22Rv1 (cell line): ENCODE results near the gene PPP6R2.

ENCODE experiments used
- H3K27ac ChIP-seq: fragments of 450-650 bp; 2 replicates; pipeline ENCODE4 v1.5.1; 2017
- CTCF ChIP-seq: fragments of 450-650 bp; IDR thresholded peaks from 2 replicates; pipeline ENCODE4 v1.5.1; 2017; ENCODE audit warnings: mild to moderate bottlenecking
- ZFX ChIP-seq: fragments of 450-650 bp; IDR thresholded peaks from 2 replicates; pipeline ENCODE4 v1.6.1; 2017; ENCODE audit warnings: antibody characterized with exemption, borderline replicate concordance

PPP6R2 gene

DNA sequence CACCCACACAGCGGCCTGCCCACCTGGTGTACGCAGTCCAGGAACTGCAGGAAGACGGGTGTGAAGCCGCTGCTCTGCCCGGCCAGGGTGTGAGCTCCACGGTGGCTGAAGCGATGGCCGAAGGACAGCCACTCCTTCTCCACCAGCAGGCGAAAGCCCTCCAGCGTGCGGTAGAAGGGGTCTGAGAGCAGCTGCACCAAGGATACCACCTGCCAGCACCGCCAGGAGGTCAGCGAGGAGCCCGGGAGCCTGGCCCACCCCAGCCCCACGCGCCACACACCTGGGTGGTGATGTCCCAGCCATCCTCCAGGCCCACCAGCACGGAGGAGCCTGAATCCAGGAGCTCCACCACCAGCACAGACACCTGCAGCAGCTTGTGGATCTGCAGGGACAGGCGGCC is 112.1 kb downstream of the PPP6R2 start:
- H3K27ac ChIP-seq, result no peak overlapping the region
- TF ChIP-seq CTCF (no peak), ZFX (no peak)

DNA sequence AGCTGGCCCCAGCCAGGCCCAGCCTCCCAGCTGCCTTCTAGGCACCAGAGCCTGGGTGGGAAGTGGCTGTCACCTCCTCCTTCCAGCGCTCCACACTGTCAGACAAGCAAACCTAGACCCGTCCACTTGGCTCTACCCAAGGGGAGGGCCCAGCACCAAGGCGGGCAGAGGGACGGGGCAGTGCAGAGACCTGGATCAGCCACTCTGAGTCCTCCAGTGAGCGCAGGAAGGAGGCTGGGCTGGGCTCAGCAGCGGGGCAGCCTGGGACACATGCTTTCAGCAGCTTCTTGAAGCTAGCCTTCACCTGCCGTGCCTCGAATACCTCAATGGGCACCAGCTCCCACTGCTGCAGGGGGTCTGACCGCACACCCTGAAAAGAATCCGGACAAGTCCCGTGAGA is 112.9 kb downstream of the PPP6R2 start:
- no peak overlapping the region for H3K27ac ChIP-seq
- TF ChIP-seq ZFX, result no peak

DNA sequence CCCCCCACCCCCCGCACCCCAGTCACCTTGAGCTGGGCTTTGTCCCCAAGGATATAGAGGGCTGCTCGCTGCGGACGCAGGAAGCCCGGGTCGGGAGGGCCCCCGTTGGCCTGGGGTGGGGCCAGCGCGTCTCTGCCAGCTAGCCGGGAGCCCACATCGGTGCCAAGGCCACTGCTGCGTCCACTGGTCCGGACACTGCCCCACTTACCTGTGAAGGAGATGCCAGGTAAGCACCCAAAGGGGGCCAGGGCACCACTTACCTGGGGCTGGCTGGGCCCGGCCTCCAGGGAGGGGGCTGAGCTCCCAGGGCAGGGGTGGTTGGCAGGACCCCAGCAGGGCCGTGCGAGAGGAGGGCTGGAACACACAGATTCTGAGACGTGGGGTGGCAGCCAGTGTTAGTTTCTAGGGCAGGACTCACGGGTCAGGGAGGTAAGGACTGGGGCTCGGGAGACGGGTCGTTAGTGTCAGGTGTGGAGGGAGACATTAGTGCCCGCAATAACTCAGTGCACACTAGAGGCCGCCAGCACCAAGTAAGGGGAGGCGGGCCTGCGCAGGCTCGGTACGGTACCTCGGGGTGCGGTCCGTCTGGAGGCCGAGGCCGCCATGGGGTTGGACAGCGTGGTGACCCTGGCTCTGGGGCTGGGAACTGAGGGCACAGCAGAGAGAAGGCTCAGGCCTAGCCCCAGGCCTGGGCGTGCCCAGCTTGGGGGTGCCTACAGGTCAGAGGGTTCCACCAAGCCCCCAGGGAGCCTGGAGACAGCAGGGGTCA is 113.5 kb downstream of the PPP6R2 start:
- TF ChIP-seq ZFX, result no peak
- peak; percentile 43 for TF ChIP-seq CTCF

GRCh38 chr22:50459016-50459415 is 115.9 kb downstream of the PPP6R2 start:
- H3K27ac ChIP-seq, result no peak overlapping the region
- no peak for TF ChIP-seq CTCF

More for the DNA sequence above, 113.5 kb downstream of the PPP6R2 start:
- no peak overlapping the region for H3K27ac ChIP-seq

GRCh38 chr22:50459496-50460140 is 116.5 kb downstream of the PPP6R2 start:
- H3K27ac ChIP-seq, result no peak overlapping the region
- TF ChIP-seq ZFX (no peak), CTCF (no peak)

- H3K27ac ChIP-seq, result no peak overlapping the region
- TF ChIP-seq ZFX, result no peak
- TF ChIP-seq CTCF, result no peak
These were observed 117.8 kb downstream of the PPP6R2 start for GRCh38 chr22:50460938-50461337.

GRCh38 chr22:50461536-50461935 is 118.4 kb downstream of the PPP6R2 start:
- TF ChIP-seq CTCF (no peak), ZFX (no peak)

More at GRCh38 chr22:50461536-50461935, 118.4 kb downstream of the PPP6R2 start:
- H3K27ac ChIP-seq, result no peak overlapping the region
